Left ventricle myocardium inferior (tissue), 1 donor: ENCODE data around the gene CFAP119. TPM values are rescaled to one million over a fixed set of nuclear protein-coding genes. Genes with fewer than 3 reads are reported as not detected.
A peak's percentile ranks its signal among the peaks of the same experiment; 100 is the strongest.

Experiments used
- DNase-seq: peaks from one replicate; pipeline ENCODE4 v3.0.0-alpha.2; 2020
- H3K27ac ChIP-seq: fragments of 200-600 bp; replicated peaks from 2 replicates; pipeline ENCODE4 v1.8.0; 2021
- H3K27me3 ChIP-seq: fragments of 200-600 bp; 2 replicates; pipeline ENCODE4 v1.8.0; 2021; ENCODE audit warnings: low read depth
- H3K36me3 ChIP-seq: fragments of 200-600 bp; 2 replicates; pipeline ENCODE4 v1.8.0; 2021
- H3K4me1 ChIP-seq: fragments of 200-600 bp; 2 replicates; pipeline ENCODE4 v1.8.0; 2021
- H3K4me3 ChIP-seq: fragments of 200-600 bp; 2 replicates; pipeline ENCODE4 v1.8.0; 2021; ENCODE audit warnings: mild to moderate bottlenecking, moderate library complexity
- H3K9me3 ChIP-seq: fragments of 200-600 bp; replicated peaks from 2 replicates; pipeline ENCODE4 v1.8.0; 2021
- intact Hi-C: fragments of 100-400 bp; cut with micrococcal nuclease; formaldehyde crosslinking; loops from one replicate; pipeline ENCODE4 v1.11.0; 2022
- total RNA-seq: library from RNA; stranded (reverse); fragmentation: NEBNext Ultra II Directional; extraction: Animal tissue kit (Norgen Biotek cat#: 25700); gene quantifications from one replicate; pipeline ENCODE4 v1.2.1, GENCODE V29; 2021
- TF ChIP-seq, protein P1 (sequence below): fragments of 200-600 bp; IDR thresholded peaks from 2 replicates; pipeline ENCODE4 v1.8.0; 2021; ENCODE audit warnings: antibody characterized with exemption, mild to moderate bottlenecking, borderline replicate concordance
- donor health status: DM: no; HTN: yes; CAD: no; lungs with severe emphysema.

CFAP119 gene
- total RNA-seq, 1 donor from 2014 or later, result 0.69 TPM

DNA sequence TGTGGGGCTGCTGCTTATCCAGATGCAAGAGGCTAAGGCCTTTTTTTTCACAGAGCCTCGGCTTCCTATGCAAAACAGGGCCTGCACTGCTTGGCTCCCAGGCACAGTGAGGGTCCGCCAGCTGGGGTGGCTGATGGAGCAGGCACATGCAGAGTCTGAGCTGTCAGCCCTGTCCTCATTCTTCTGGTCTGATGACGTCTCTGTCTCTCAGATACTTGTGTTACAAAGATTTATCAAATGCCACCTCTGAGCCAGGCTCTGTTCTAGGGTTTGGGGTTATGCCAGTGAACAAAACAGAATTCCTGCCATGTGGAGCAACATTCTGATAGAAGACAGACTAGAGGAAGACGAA, 5.0 kb upstream of the CFAP119 start:
- H3K27me3 ChIP-seq, result no peaks in the 10 kb centered on the region
- no peak overlapping the region for H3K4me3 ChIP-seq
- intact Hi-C loops, result no loop called here
- no peak for DNase-seq
- TF ChIP-seq, protein P1, sequence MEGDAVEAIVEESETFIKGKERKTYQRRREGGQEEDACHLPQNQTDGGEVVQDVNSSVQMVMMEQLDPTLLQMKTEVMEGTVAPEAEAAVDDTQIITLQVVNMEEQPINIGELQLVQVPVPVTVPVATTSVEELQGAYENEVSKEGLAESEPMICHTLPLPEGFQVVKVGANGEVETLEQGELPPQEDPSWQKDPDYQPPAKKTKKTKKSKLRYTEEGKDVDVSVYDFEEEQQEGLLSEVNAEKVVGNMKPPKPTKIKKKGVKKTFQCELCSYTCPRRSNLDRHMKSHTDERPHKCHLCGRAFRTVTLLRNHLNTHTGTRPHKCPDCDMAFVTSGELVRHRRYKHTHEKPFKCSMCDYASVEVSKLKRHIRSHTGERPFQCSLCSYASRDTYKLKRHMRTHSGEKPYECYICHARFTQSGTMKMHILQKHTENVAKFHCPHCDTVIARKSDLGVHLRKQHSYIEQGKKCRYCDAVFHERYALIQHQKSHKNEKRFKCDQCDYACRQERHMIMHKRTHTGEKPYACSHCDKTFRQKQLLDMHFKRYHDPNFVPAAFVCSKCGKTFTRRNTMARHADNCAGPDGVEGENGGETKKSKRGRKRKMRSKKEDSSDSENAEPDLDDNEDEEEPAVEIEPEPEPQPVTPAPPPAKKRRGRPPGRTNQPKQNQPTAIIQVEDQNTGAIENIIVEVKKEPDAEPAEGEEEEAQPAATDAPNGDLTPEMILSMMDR, result no peak
- H3K27ac ChIP-seq, result peak overlapping the region; percentile 80
- no peaks in the 10 kb centered on the region for H3K9me3 ChIP-seq
- peaks cover 88% of the 10 kb centered on the region for H3K36me3 ChIP-seq
- peaks cover 51% of the 10 kb centered on the region for H3K4me1 ChIP-seq

- Histone ChIP-seq H3K27ac (peak overlapping the region; percentile 80), H3K4me1 (peaks cover 56% of the 10 kb centered on the region), H3K27me3 (no peaks in the 10 kb centered on the region), H3K4me3 (no peak overlapping the region), H3K36me3 (peaks cover 83% of the 10 kb centered on the region), H3K9me3 (no peaks in the 10 kb centered on the region)
- TF ChIP-seq, protein P1, result no peak
- intact Hi-C loops, result no loop called here
- no peak for DNase-seq
These were observed 4.5 kb upstream of the CFAP119 start for GRCh38 chr16:30766206-30766932.

DNA sequence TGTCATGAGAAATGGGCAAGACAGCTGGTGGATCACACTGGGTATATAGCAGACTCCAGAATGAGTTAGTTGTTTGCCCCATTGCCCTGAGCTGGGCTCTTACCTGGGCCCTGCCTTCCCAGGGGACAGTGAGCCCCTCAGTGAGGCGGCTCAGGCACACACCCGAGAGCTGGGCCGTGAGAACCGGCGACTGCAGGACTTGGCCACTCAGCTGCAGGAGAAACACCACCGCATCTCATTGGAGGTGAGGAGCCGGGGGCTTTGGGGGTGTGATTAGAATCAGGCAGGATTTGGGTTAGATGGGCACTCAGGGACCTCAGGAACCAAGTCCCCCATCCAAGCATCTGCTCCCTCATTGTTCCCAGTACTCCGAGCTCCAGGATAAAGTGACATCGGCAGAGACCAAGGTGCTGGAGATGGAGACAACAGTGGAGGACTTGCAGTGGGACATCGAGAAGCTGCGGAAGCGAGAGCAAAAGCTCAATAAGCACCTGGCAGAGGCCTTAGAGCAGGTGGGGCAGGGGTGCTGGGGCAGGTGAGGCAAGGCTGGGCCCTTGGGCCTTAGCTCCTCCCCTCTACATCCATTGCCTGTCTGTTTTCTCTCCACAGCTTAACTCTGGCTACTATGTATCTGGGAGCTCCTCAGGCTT, 3.1 kb upstream of the CFAP119 start:
- DNase-seq, result no peak
- Histone ChIP-seq H3K27ac (no peak overlapping the region), H3K4me1 (peaks cover 65% of the 10 kb centered on the region), H3K9me3 (no peaks in the 10 kb centered on the region), H3K4me3 (no peak overlapping the region), H3K27me3 (no peaks in the 10 kb centered on the region), H3K36me3 (peaks cover 68% of the 10 kb centered on the region)
- TF ChIP-seq, protein P1, result no peak
- intact Hi-C loops, result no loop called here

DNA sequence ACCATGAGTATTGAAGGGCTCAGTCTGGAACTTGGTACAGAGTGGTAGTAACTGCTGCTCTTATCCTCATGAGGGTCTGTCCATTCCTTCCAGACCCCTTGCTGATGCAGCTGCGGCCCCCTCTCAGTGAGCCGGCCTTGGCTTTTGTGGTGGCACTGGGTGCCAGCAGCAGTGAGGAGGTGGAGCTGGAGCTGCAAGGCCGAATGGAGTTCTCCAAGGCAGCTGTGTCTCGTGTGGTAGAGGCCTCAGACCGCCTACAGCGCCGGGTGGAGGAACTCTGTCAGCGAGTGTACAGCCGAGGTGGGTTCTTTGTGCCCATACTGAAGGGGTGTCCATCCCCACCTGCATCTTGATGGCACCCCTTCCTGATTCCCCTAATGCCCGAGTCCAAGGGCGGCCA, 2.2 kb upstream of the CFAP119 start:
- no peaks in the 10 kb centered on the region for H3K27me3 ChIP-seq
- intact Hi-C loops, result no loop called here
- H3K9me3 ChIP-seq, result no peaks in the 10 kb centered on the region
- H3K4me1 ChIP-seq, result peaks cover 65% of the 10 kb centered on the region
- TF ChIP-seq, protein P1, result no peak
- peak overlapping the region; percentile 75 for H3K4me3 ChIP-seq
- no peak for DNase-seq
- H3K36me3 ChIP-seq, result peaks cover 60% of the 10 kb centered on the region
- no peak overlapping the region for H3K27ac ChIP-seq

- intact Hi-C loops, result no loop called here
- peak overlapping the region; percentile 75 for H3K4me3 ChIP-seq
- H3K36me3 ChIP-seq, result peaks cover 51% of the 10 kb centered on the region
- no peaks in the 10 kb centered on the region for H3K27me3 ChIP-seq
- no peak for DNase-seq
- TF ChIP-seq, protein P1, result no peak
- no peaks in the 10 kb centered on the region for H3K9me3 ChIP-seq
- H3K27ac ChIP-seq, result peak overlapping the region; percentile 80
- H3K4me1 ChIP-seq, result peaks cover 63% of the 10 kb centered on the region
These were observed 1.3 kb upstream of the CFAP119 start for GRCh38 chr16:30762991-30763725.
